H1 (cell line): ENCODE measurements around the gene SCO1. TPM values are rescaled to one million over a fixed set of nuclear protein-coding genes. Genes with fewer than 3 reads are reported as not detected.

Source experiments
- CTCF ChIA-PET: fragments of 300-600 bp; sonication (Branson Sonifier 250); formaldehyde crosslinking; loops from one replicate; lab custom pipeline; 2021; ENCODE audit not compliant: partially characterized antibody; lab: Charles Lee
- POLR2A ChIA-PET: fragments of 300-600 bp; sonication (Branson Sonifier 250); formaldehyde crosslinking; loops from one replicate; lab custom pipeline; 2021; ENCODE audit warnings: inconsistent platforms; ENCODE audit not compliant: partially characterized antibody; lab: Charles Lee
- DNase-seq, 2 experiments: peaks; one replicate each; pipeline versions ENCODE4 v3.0.0 to v3.0.0-alpha.2; 2010 to 2022; ENCODE audit warnings: low spot score in 2 of 2, low read depth in 1 of 2, mixed read lengths in 1 of 2
- FAIRE-seq: peaks from 2 replicates; lab custom pipeline; 2011; peaks lifted over from hg19 to GRCh38; lab: Jason Lieb, UNC
- H2AFZ ChIP-seq: 2 replicates; pipeline ENCODE4 v1.8.1; 2012; ENCODE audit warnings: low read length, inconsistent platforms
- H2AK5ac ChIP-seq: 2 replicates; pipeline ENCODE4 v1.6.1; 2013; ENCODE audit warnings: low read depth, low read length
- H2BK120ac ChIP-seq: replicated peaks from 2 replicates; pipeline ENCODE3; 2013; ENCODE audit warnings: low read depth, low read length, inconsistent platforms
- H2BK12ac ChIP-seq: 2 replicates; pipeline ENCODE4 v1.6.1; 2013; ENCODE audit warnings: low read depth, low read length
- H2BK15ac ChIP-seq: 2 replicates; pipeline ENCODE4 v1.6.1; 2013; ENCODE audit warnings: low read length
- H2BK20ac ChIP-seq: 2 replicates; pipeline ENCODE4 v1.6.1; 2013; ENCODE audit warnings: low read length
- H2BK5ac ChIP-seq: 2 replicates; pipeline ENCODE4 v1.6.1; 2013; ENCODE audit warnings: low read depth, low read length
- H3K14ac ChIP-seq: 2 replicates; pipeline ENCODE4 v1.6.1; 2013; ENCODE audit warnings: inconsistent platforms; ENCODE audit not compliant: insufficient read length
- H3K18ac ChIP-seq: 2 replicates; pipeline ENCODE4 v1.6.1; 2013; ENCODE audit warnings: low read length; ENCODE audit errors: extremely low read depth
- H3K23ac ChIP-seq: 2 replicates; pipeline ENCODE4 v1.6.1; 2013; ENCODE audit warnings: inconsistent platforms; ENCODE audit not compliant: insufficient read length
- H3K23me2 ChIP-seq: 2 replicates; pipeline ENCODE4 v1.6.1; 2013; ENCODE audit warnings: low read depth, low read length
- H3K27ac ChIP-seq: 2 replicates; pipeline ENCODE4 v1.6.1; 2011; ENCODE audit warnings: low read depth, low read length, inconsistent platforms
- H3K27me3 ChIP-seq, 4 experiments: replicated peaks in 1 of 4; 1 replicate in 1 of 4; 2 replicates in 3 of 4; pipeline versions ENCODE4 v1.6.1 to v1.8.1; 2011 to 2013; ENCODE audit warnings: low read length in 3 of 4, mild to moderate bottlenecking in 3 of 4, inconsistent platforms in 2 of 4, mixed read lengths in 2 of 4, moderate library complexity in 1 of 4; ENCODE audit not compliant: control insufficient read depth in 3 of 4, insufficient read depth in 3 of 4; ENCODE audit errors: extremely low read depth in 1 of 4
- H3K36me3 ChIP-seq, 4 experiments: 2 replicates each; pipeline versions ENCODE4 v1.6.1 to v1.8.1; 2011 to 2013; ENCODE audit warnings: mild to moderate bottlenecking in 4 of 4, low read length in 3 of 4, moderate library complexity in 2 of 4, control low read depth in 1 of 4, inconsistent platforms in 1 of 4; ENCODE audit not compliant: insufficient read depth in 4 of 4, control insufficient read depth in 2 of 4
- H3K4ac ChIP-seq: replicated peaks from 2 replicates; pipeline ENCODE3; 2013; ENCODE audit warnings: low read length, low read depth, mixed read lengths, inconsistent platforms; ENCODE audit not compliant: insufficient read length
- H3K4me1 ChIP-seq, 4 experiments: replicated peaks in 1 of 4; 1 replicate in 1 of 4; 2 replicates in 3 of 4; pipeline versions ENCODE4 v1.6.1 to v1.8.1; 2011 to 2013; ENCODE audit warnings: low read length in 3 of 4, inconsistent platforms in 2 of 4, mixed read lengths in 1 of 4; ENCODE audit not compliant: insufficient read depth in 4 of 4, control insufficient read depth in 3 of 4
- H3K4me2 ChIP-seq, 2 experiments: 2 replicates each; pipeline versions ENCODE4 v1.6.1 to v1.8.1; 2011 to 2013; ENCODE audit warnings: low read depth in 2 of 2, low read length in 2 of 2, control low read depth in 1 of 2, inconsistent platforms in 1 of 2, mild to moderate bottlenecking in 1 of 2; ENCODE audit not compliant: insufficient read depth in 1 of 2
- H3K4me3 ChIP-seq, 4 experiments: fragments of 200-600, 300-600 bp in 1 of 4; sonication (generic), shearing (Covaris generic), sonication (Bioruptor Twin) in 1 of 4; 2 replicates each; pipeline versions ENCODE4 v1.5.1 to v1.8.1; 2011 to 2016; ENCODE audit warnings: low read length in 4 of 4, low read depth in 3 of 4, control low read depth in 2 of 4, inconsistent platforms in 2 of 4, mild to moderate bottlenecking in 2 of 4, mixed read lengths in 1 of 4, moderate library complexity in 1 of 4; ENCODE audit not compliant: insufficient read depth in 2 of 4; ENCODE audit errors: extremely low read depth in 1 of 4
- H3K56ac ChIP-seq: replicated peaks from 2 replicates; pipeline ENCODE3; 2013; ENCODE audit warnings: low read depth, mild to moderate bottlenecking, mixed read lengths, low read length, inconsistent platforms; ENCODE audit not compliant: insufficient read length
- H3K79me1 ChIP-seq: 2 replicates; pipeline ENCODE4 v1.6.1; 2013; ENCODE audit warnings: low read depth, low read length, control low read depth
- H3K79me2 ChIP-seq, 2 experiments: 2 replicates each; pipeline versions ENCODE4 v1.6.1 to v1.8.1; 2012 to 2013; ENCODE audit warnings: low read length in 2 of 2, mild to moderate bottlenecking in 2 of 2, inconsistent platforms in 1 of 2; ENCODE audit not compliant: insufficient read depth in 2 of 2, control insufficient read depth in 1 of 2
- H3K9ac ChIP-seq, 4 experiments: replicated peaks in 1 of 4; 1 replicate in 1 of 4; 2 replicates in 3 of 4; pipeline versions ENCODE4 v1.6.1 to v1.8.1; 2011 to 2013; ENCODE audit warnings: low read depth in 3 of 4, low read length in 3 of 4, control low read depth in 2 of 4, mild to moderate bottlenecking in 2 of 4, moderate library complexity in 2 of 4, inconsistent platforms in 1 of 4; ENCODE audit errors: extremely low read depth in 1 of 4
- H3K9me3 ChIP-seq, 2 experiments: 2 replicates each; pipeline versions ENCODE4 v1.6.1 to v1.8.1; 2012 to 2013; ENCODE audit warnings: mild to moderate bottlenecking in 2 of 2, moderate library complexity in 2 of 2, control low read depth in 1 of 2, inconsistent platforms in 1 of 2, low read depth in 1 of 2, low read length in 1 of 2, mixed read lengths in 1 of 2; ENCODE audit not compliant: insufficient read depth in 2 of 2
- H4K20me1 ChIP-seq, 2 experiments: replicated peaks in 1 of 2; 2 replicates each; pipeline versions ENCODE3 to v1.8.1; 2011 to 2013; ENCODE audit warnings: inconsistent platforms in 2 of 2, low read length in 2 of 2, mild to moderate bottlenecking in 1 of 2; ENCODE audit not compliant: insufficient read depth in 2 of 2, control insufficient read depth in 1 of 2
- H4K5ac ChIP-seq: 2 replicates; pipeline ENCODE4 v1.6.1; 2013; ENCODE audit warnings: low read length, low read depth, mixed read lengths, inconsistent platforms; ENCODE audit not compliant: insufficient read length
- H4K8ac ChIP-seq: 2 replicates; pipeline ENCODE4 v1.8.0; 2013; ENCODE audit warnings: mild to moderate bottlenecking, moderate library complexity, low read length, inconsistent platforms; ENCODE audit not compliant: insufficient read depth; ENCODE audit errors: extremely low read depth
- H4K91ac ChIP-seq: replicated peaks from 2 replicates; pipeline ENCODE3; 2013; ENCODE audit warnings: low read length, mixed read lengths, inconsistent platforms; ENCODE audit not compliant: insufficient read length
- ATF3 ChIP-seq: IDR thresholded peaks from 2 replicates; pipeline ENCODE4 v1.6.1; 2011; ENCODE audit warnings: low read depth, mild to moderate bottlenecking, low read length; ENCODE audit not compliant: insufficient read depth
- CREB1 ChIP-seq: IDR thresholded peaks from 2 replicates; pipeline ENCODE4 v1.6.1; 2012; ENCODE audit warnings: inconsistent platforms
- EP300 ChIP-seq, 2 experiments: IDR thresholded peaks; 1 replicate in 1 of 2; 2 replicates in 1 of 2; pipeline ENCODE4 v1.6.1; 2011 to 2012; ENCODE audit warnings: low read depth in 2 of 2, low read length in 2 of 2, mild to moderate bottlenecking in 2 of 2, borderline replicate concordance in 1 of 2, inconsistent platforms in 1 of 2, moderate library complexity in 1 of 2
- GTF2F1 ChIP-seq: IDR thresholded peaks from 2 replicates; pipeline ENCODE4 v1.6.1; 2012; ENCODE audit warnings: low read depth, low read length, improper control_type of control experiment, borderline replicate concordance
- JUND ChIP-seq: IDR thresholded peaks from 2 replicates; pipeline ENCODE4 v1.6.1; 2011; ENCODE audit warnings: mild to moderate bottlenecking, improper control_type of control experiment, low read length
- RXRA ChIP-seq: IDR thresholded peaks from 2 replicates; pipeline ENCODE4 v1.6.1; 2011; ENCODE audit warnings: low read depth, mild to moderate bottlenecking, low read length, moderate library complexity; ENCODE audit not compliant: insufficient read depth
- SIRT6 ChIP-seq: IDR thresholded peaks from one replicate; pipeline ENCODE4 v1.7.1; 2012; ENCODE audit warnings: low read length, inconsistent platforms
- SIX5 ChIP-seq: IDR thresholded peaks from 2 replicates; pipeline ENCODE4 v1.6.1; 2011; ENCODE audit warnings: mild to moderate bottlenecking, low read depth, low read length
- USF2 ChIP-seq: IDR thresholded peaks from 2 replicates; pipeline ENCODE4 v1.6.1; 2011; ENCODE audit warnings: low read length, improper control_type of control experiment
- WGBS, 2 experiments: shearing (Covaris generic) in 1 of 2; methylation state at CpG; one replicate each; pipeline versions ENCODE4 v1.1.6 to v1.1.7; 2013 to 2015; ENCODE audit warnings: low lambda C conversion rate in 2 of 2, mixed read lengths in 2 of 2, inconsistent platforms in 1 of 2, low coverage in 1 of 2, missing lambda C conversion rate in 1 of 2; ENCODE audit not compliant: insufficient replicate concordance in 2 of 2, insufficient coverage in 1 of 2, insufficient read length in 1 of 2; ENCODE audit errors: extremely low coverage in 1 of 2, missing lambda C conversion rate in 1 of 2; 5-methylcytosine and 5-hydroxymethylcytosine counted together
- polyA plus RNA-seq, 7 experiments: library from polyadenylated mRNA; depleted of rRNA in 3 of 7; stranded (reverse) in 5 of 7; unstranded in 2 of 7; fragments of >200 nt in 5 of 7; fragments of 200-250 nt in 2 of 7; gene quantifications; 1 replicate in 5 of 7; 2 replicates in 1 of 7; 4 replicates in 1 of 7; pipeline versions ENCODE4 v1.2.1 to v1.2.3, GENCODE V29; 2011 to 2013; ENCODE audit warnings: missing spikeins in 2 of 7, mixed read lengths in 2 of 7
- total RNA-seq: library from RNA; stranded (reverse); fragmentation: NEBNext Ultra II Directional; extraction: Animal tissue kit (Norgen Biotek cat#: 25700); gene quantifications from 2 replicates; pipeline ENCODE4 v1.2.1, GENCODE V29; 2021

SCO1 gene
- total and polyA plus RNA-seq, 2 of the 8 experiments (the other 6 are each of a cell fraction or from before 2014, with no cell fraction given), result 18.7 to 61.8 TPM

DNA sequence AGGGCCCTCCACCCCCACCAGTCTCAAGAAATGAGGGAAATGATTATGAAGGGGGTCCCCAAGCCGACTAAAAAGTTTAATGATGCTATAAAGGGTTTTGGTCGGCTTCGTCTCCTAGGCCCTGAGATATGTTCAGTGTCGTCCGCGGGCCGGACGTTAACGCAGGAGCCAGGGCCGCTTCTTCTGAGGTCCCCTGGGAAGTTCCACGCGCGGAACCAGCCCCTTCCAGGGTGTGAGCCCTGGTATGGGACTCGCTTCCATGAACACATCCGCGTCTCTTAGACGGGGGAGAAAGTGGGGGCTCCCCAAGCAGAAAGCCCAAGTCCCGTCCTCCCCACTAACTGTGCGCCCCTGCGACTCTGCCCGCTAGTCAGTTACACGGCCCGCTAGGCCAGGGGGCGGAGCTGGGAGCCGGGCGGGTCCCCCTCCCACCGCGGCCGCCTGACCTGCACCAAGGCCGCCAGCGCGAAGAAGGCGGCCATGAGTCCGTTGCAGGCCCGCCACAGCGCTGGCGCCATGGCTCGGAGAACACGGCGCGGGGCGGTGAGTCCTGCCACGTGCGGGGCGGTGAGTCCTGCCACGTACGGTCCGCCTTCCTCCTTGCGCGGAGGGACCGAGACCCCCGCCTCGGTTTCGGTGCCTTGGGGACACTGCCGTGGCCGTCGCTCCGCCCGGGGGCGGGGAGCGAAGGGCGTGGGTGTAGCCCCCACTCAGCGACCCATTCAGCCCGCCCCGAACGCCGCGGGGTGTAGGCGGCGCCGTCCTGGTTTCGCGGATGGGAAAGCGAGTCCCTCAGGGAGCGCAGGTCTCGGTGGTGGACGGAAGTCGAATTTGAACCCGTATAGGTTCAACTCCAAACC, 32.2 kb upstream of the SCO1 start, which contains the start of gene TMEM220:
Gene TMEM220, minus strand, starts transcription at position 690 of the 860 bp plus-strand sequence. Its CDS starts 172 bp downstream, at position 518.
- H4K20me1 ChIP-seq, result no peaks in the 10 kb centered on the region
- FAIRE-seq (no peak), DNase-seq (peak; percentile 38 to 87)
- H3K4ac ChIP-seq, result no peak within 1 kb of the TSS
- no peak within 1 kb of the TSS for H3K23ac ChIP-seq
- peaks cover 2% of the 10 kb centered on the region; the same call in 1 of the 2 replicates for H3K23me2 ChIP-seq
- peak within 1 kb of the TSS; percentile 64; the same call in 1 of the 2 replicates for H2AFZ ChIP-seq
- H4K91ac ChIP-seq, result peak within 1 kb of the TSS; percentile 99
- peaks cover 0 to 10% (median 3%) of the 10 kb centered on the region in 4 experiments; a peak in 6 of 7 replicates for H3K4me1 ChIP-seq
- H3K36me3 ChIP-seq, result no peaks in the 10 kb centered on the region
- peak within 1 kb of the TSS; percentile 87 for H4K5ac ChIP-seq
- H3K4me2 ChIP-seq, result peak within 1 kb of the TSS; percentile 53 to 65
- no peak within 1 kb of the TSS; the same call in none of the 2 replicates for H2BK12ac ChIP-seq
- peak within 1 kb of the TSS; percentile 58 to 73 (median 64) for H3K4me3 ChIP-seq
- H3K56ac ChIP-seq, result peak within 1 kb of the TSS; percentile 89
- H3K18ac ChIP-seq, result peak within 1 kb of the TSS; percentile 68; the same call in 1 of the 2 replicates
- peak within 1 kb of the TSS; percentile 98; the same call in 1 of the 2 replicates for H4K8ac ChIP-seq
- no peaks in the 10 kb centered on the region for H3K79me2 ChIP-seq
- H3K27ac ChIP-seq, result peak within 1 kb of the TSS; percentile 66; the same call in 1 of the 2 replicates
- H3K9me3 ChIP-seq, result peaks cover 0 to 2% of the 10 kb centered on the region in 2 experiments; a peak in 1 of 4 replicates
- no peak within 1 kb of the TSS for H2BK20ac ChIP-seq
- ChIA-PET POLR2A (interaction anchor here (0.6 to 2.4 kb wide), 9 partner anchors 10 to 492 kb away, joined by 3 to 9 read pairs (median 4); partner anchors contain the start of genes ADPRM and SCO1), CTCF (interaction anchor here (0.8 to 1.0 kb wide), 2 partner anchors 111 to 113 kb away, joined by 3 read pairs; no protein-coding TSS in a partner anchor)
- no peak within 1 kb of the TSS for H2AK5ac ChIP-seq
- H2BK15ac ChIP-seq, result peak within 1 kb of the TSS; percentile 94; the same call in 1 of the 2 replicates
- 6% methylated on average over 65 of the region's 79 CpGs; no CpG with 5 or more reads in 1 of the 2 experiments for WGBS, 2 experiments
- no peak within 1 kb of the TSS for H2BK120ac ChIP-seq
- no peaks in the 10 kb centered on the region for H3K27me3 ChIP-seq
- H3K79me1 ChIP-seq, result no peaks in the 10 kb centered on the region
- H3K9ac ChIP-seq, result peak within 1 kb of the TSS; percentile 24 to 89 (median 71)
- peak within 1 kb of the TSS; percentile 96; the same call in 1 of the 2 replicates for H2BK5ac ChIP-seq
- H3K14ac ChIP-seq, result no peak within 1 kb of the TSS
- no peak for TF ChIP-seq ATF3
- no peak; the same call in 1 of the 2 replicates for TF ChIP-seq CREB1
- TF ChIP-seq USF2, result no peak
- no peak for TF ChIP-seq SIX5
- no peak for TF ChIP-seq GTF2F1
- TF ChIP-seq SIRT6, result no peak
- peak in 1 of 2 experiments; percentile 9; a peak in 1 of 3 replicates for TF ChIP-seq EP300 (IDR thresholded peaks at IDR 0.05; ENCODE audit: borderline replicate concordance in 1 of 2, low read depth in 2 of 2, low read length in 2 of 2)
- TF ChIP-seq JUND, result no peak
- no peak for TF ChIP-seq RXRA
